ENCODE data around the gene KLF2.

GRCh38 chr19:16330806-16331690 is 6.4 kb downstream of the KLF2 start:
- TF ChIP-seq CTCF (IDR thresholded peaks at IDR 0.05), result no peak
- no peak for TF ChIP-seq POLR2A (IDR thresholded peaks at IDR 0.05)

All from body of pancreas (tissue), 4 donors.